GM21723 (cell line): ENCODE results near the gene IL20RB.

Source experiments
- ATAC-seq: cut with Tn5 transposase; IDR thresholded peaks from one replicate; pipeline ENCODE4 v1.9.1; 2021; ENCODE audit warnings: mild to moderate bottlenecking, moderate library complexity; ENCODE audit not compliant: unreplicated experiment

IL20RB gene

DNA sequence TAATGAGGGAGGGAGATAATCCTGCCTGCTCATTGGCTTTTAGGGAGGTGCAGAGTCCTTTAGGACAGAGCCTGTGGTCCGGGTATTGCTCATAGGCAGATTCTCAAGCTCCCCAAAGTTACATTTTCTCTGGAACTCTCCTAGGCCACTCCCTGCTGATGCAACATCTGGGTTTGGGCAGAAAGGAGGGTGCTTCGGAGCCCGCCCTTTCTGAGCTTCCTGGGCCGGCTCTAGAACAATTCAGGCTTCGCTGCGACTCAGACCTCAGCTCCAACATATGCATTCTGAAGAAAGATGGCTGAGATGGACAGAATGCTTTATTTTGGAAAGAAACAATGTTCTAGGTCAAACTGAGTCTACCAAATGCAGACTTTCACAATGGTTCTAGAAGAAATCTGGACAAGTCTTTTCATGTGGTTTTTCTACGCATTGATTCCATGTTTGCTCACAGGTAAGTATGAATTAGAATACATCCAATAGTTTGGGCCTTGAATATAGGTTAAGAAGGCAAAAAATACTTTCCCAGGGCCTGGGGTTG lies at the start of gene IL20RB:
TSS of gene IL20RB (plus strand) at position 233 of the 538 bp plus-strand sequence. CDS start at position 364, 131 bp downstream.
- no peak for ATAC-seq

- ATAC-seq, result no peak
Observed at GRCh38 chr3:136908297-136908696, 49.5 kb upstream of the IL20RB start.

- ATAC-seq, result no peak
Observed at GRCh38 chr3:136909187-136909586, 48.6 kb upstream of the IL20RB start.

DNA sequence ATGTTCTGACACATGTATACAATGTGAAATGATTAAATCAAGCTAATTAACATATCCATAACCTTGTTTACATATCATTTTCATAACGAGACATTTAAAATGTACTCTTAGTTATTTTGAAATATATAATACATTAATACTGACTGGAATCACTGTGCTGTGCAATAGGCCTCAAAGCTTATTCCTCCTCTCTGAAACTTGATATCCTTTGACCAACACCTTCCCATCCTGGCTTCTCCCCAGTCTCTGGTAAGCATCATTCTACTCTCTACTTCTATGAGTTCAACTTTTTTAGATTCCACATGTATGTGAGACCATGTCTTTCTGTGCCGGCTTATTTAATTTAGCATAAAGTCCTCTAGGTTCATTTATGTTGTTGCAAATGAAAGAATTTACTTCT lies 47.1 kb upstream of the IL20RB start:
- ATAC-seq, result no peak

- ATAC-seq, result no peak
Observed at GRCh38 chr3:136913168-136913567, 44.6 kb upstream of the IL20RB start.

DNA sequence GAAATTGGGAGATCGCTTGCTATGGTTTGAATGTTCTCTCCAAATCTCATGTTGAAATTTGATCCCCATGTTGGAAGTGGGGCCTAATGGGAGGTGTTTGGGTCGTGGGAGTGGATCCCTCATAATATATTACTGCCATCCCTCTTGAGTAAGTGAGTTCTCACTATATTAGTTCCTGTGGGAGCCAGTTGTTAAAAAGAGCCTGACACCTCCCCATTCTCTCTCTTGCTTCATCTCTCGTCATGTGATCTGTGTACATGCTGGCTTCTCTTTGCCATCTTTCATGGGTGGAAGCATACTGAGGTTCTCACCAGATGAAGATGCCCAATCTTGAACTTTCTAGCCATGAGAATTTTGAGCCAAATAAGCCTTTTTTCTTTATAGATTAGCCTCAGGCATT lies 43.0 kb upstream of the IL20RB start:
- no peak for ATAC-seq

GRCh38 chr3:136916223-136916622 lies 41.6 kb upstream of the IL20RB start:
- no peak for ATAC-seq

DNA sequence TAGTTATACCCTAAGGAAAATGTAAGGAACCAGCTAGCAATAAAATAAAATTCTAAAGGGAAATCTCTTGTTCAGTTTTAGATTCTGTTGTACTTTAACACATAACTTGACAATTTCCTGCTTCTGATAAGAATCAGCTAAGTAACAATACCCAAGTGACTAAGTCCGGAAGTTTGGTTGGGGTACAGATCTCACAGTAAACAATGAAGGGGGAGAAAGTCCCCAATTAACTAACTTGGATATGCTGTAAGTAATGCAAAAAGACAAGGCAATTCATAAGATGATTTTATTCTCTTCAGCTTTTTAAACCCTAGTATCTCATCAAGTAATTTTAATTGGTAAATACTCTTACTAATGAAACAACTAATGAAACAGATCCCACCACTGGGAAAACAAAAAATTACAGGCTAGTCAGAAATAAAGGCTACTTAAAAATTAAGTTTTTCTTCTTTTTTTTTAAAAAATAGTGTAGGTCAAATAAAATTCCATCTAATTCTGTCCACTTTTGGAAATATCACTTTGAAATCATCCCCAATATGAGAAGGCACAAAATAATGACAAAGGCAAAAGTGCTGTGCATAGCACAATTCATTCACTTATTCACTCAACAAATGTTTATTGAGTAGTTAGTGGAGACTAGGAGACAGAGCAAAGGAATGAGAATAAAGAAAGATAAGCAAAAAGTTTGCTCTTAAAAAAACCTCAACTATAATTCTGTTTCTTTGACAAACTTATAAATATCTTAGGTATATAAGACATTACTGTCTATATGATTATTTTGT lies 37.8 kb upstream of the IL20RB start:
- no peak for ATAC-seq

- no peak for ATAC-seq
Observed at GRCh38 chr3:136920904-136921611, 36.7 kb upstream of the IL20RB start.

DNA sequence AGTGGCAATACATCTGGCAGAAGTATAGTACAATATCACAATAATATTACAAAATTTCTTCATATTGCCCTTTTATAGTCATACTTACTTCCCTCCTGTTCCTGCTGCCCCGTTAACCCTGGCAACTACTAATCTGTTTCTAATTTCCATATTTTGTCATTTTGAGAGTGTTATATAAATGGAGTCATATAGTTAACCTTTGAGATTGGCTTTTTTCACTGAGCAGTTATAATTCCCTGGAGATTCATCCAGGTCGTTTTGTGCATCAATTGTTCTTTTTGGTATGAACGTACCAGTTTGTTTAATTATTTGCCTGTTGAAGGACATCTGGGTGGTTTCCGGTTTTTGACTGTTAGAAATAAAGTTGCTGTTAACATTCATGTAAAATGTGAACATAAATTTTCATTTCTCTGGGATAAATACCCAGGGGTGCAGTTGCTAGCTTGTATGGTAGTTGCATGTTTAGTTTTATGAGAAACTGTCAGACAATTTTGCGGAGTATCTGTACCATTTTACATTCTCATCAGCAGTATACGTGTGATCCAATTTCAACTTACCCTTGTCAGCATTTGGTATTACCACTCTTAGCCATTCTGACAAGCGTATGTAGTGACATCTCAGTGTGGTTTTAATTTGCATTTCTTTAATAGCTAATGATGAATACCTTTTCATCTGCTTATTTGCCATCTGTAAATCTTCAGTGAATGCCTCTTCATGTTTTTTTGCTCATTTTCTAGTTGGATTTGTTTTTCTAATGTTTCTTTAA lies 32.2 kb upstream of the IL20RB start:
- ATAC-seq, result peak; percentile 55

GRCh38 chr3:136928240-136928639 lies 29.5 kb upstream of the IL20RB start:
- no peak for ATAC-seq

- no peak for ATAC-seq
Observed at GRCh38 chr3:136929977-136930670, 27.7 kb upstream of the IL20RB start.

DNA sequence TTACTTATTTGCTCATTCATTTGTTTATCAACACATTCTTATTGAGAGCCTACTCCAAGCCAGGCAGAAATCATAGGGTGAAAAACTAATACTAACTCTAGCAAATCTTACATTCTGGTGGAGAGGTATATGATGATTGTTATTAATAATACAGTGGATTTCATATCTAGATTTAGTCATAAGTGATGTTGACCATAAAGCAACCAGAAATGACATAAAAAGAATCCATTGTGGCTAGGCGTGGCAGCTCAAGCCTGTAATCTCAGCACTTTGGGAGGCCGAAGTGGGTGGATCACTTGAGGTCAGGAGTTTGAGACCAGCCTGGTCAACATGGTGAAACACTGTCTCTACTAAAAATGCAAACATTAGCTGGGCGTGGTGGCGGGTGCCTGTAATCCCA lies 26.2 kb upstream of the IL20RB start:
- no peak for ATAC-seq

GRCh38 chr3:136932523-136932922 lies 25.3 kb upstream of the IL20RB start:
- peak; percentile 50 for ATAC-seq

DNA sequence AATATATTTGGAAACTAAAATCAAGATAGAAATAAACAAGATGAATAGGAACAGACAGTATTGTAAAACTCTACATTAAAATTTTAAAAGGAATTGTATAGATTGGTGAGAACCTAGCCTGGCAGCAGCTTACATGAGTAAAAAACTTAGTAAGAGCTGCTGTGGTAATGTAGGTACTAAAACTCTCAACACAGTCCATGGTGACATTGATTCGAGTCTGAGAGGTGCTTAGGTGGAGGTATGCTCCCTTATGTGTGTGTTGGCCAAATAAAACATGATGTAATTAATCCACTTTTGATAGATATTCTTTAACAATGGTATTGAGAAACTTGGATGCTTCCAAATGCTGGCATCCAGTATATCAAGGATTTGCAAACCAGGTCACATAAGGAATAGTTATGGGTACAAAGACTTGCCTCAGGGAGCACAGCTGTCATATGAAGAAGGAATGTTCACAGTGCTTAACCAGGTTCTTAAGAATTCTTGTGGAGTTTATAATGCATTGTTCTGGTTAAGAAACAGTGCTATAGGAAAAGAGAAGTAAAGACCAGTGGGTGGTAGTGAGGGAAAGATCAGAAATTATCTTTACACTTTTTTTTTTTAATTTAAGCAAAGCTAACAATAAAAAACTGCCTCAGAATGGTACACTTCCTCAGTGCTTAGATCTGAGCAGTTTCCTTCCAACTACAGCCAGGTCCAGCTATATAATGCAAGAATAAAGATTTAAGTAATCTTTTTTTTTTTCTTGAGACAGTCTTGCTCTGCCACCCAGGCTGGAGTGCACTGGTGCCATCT lies 24.6 kb upstream of the IL20RB start:
- ATAC-seq, result no peak

DNA sequence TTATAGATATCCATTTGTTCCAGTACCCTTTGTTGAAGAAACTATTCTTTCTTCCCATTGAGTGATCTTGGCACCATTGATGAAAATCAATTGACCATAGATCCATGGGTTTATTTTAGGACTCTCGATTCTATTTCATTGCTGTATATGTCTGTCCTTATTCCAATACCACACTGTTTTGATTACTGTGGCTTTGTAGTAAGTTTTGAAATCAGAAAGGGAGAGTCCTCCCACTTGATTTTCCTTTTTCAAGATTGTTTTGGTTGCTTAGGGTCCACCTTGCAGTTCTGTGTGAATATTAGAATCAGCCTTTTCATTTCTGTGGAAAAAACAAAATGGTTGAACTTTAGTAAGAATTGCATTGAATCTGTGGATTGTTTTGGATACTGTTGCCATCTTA lies 20.6 kb upstream of the IL20RB start:
- ATAC-seq, result no peak

GRCh38 chr3:136937851-136938250 lies 19.9 kb upstream of the IL20RB start:
- no peak for ATAC-seq

DNA sequence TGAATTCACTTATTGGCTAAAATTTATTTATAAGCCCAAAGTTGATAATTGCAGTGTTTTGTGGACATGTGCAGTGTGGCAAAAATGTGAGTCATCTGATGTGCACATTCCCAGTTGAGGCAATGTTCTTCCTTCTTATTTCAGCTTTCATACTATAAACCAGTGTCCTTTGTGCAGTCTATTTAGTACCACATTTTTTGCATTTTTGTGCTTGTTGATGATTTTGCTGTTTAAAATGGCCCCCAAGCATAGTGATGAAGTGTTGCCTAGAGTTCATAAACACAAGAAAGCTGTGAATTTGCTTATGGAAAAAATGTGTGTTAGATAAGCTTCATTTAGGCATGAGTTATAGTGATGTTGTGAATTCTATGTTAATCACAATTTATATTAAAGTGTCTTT lies 19.4 kb upstream of the IL20RB start:
- ATAC-seq, result no peak

- ATAC-seq, result no peak
Observed at GRCh38 chr3:136939489-136939888, 18.3 kb upstream of the IL20RB start.

DNA sequence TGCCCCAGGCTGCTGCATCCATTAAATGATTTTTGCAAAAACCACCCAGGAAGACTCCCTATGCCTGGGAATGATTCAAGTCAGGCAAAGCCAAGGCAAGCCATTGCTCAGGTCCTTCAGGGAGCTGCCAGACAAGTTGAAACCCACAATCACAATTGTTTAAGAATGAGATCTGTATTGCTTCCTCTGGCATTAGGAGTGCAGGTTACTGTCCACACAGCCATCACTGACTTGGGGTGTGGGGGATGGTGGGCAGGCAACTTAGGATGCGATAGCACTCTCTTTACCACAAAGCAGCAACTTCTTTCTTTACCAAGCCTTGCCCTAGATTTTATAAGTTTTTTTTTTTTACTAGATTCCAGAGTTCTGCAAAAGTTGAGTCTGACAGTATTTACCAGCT lies 15.0 kb upstream of the IL20RB start:
- ATAC-seq, result no peak
